ENCODE results near the gene SUPT3H. TPM values are rescaled to one million over a fixed set of nuclear protein-coding genes. Genes with fewer than 3 reads are reported as not detected.

SUPT3H gene
- polyA plus RNA-seq, 1 experiment = 8.7 TPM

GRCh38 chr6:45272626-45273025 lies 105.1 kb downstream of the SUPT3H start:
- TF ChIP-seq CTCF (IDR thresholded peaks at IDR 0.05; ENCODE audit: low read depth, low read length) = no peak
- Histone ChIP-seq H3K9me3 (ENCODE audit: control insufficient read depth, insufficient read depth, low read length) (no peaks in the 10 kb centered on the region), H3K4me3 (ENCODE audit: low read depth, low read length) (no peak overlapping the region), H3K27ac (ENCODE audit: low read depth, low read length) (no peak overlapping the region), H3K27me3 (ENCODE audit: control insufficient read depth, insufficient read depth, low read length) (no peaks in the 10 kb centered on the region)
- ChIA-PET POLR2A (no interaction called here), CTCF (no interaction called here)
- DNase-seq (ENCODE audit: low read depth, low spot score) = no peak

- no peaks in the 10 kb centered on the region for H3K9me3 ChIP-seq (ENCODE audit: control insufficient read depth, insufficient read depth, low read length)
- no peak overlapping the region for H3K27ac ChIP-seq (ENCODE audit: low read depth, low read length)
- no peak for DNase-seq (ENCODE audit: low read depth, low spot score)
- H3K27me3 ChIP-seq (ENCODE audit: control insufficient read depth, insufficient read depth, low read length) = no peaks in the 10 kb centered on the region
- TF ChIP-seq CTCF (IDR thresholded peaks at IDR 0.05; ENCODE audit: low read depth, low read length) = no peak
- ChIA-PET CTCF (no interaction called here), POLR2A (no interaction called here)
- no peak overlapping the region for H3K4me3 ChIP-seq (ENCODE audit: low read depth, low read length)
Observed at GRCh38 chr6:45265246-45265645, 112.5 kb downstream of the SUPT3H start.

- ChIA-PET CTCF (no interaction called here), POLR2A (no interaction called here)
Observed at GRCh38 chr6:45260696-45261095, 117.0 kb downstream of the SUPT3H start.

GRCh38 chr6:45256697-45257695 lies 120.7 kb downstream of the SUPT3H start:
- no peaks in the 10 kb centered on the region for H3K9me3 ChIP-seq (ENCODE audit: control insufficient read depth, insufficient read depth, low read length)

More at GRCh38 chr6:45260696-45261095, 117.0 kb downstream of the SUPT3H start:
- H3K27me3 ChIP-seq (ENCODE audit: control insufficient read depth, insufficient read depth, low read length) = no peaks in the 10 kb centered on the region
- H3K27ac ChIP-seq (ENCODE audit: low read depth, low read length) = no peak overlapping the region
- H3K4me3 ChIP-seq (ENCODE audit: low read depth, low read length) = no peak overlapping the region
- no peaks in the 10 kb centered on the region for H3K9me3 ChIP-seq (ENCODE audit: control insufficient read depth, insufficient read depth, low read length)
- TF ChIP-seq CTCF (IDR thresholded peaks at IDR 0.05; ENCODE audit: low read depth, low read length) = no peak
- no peak for DNase-seq (ENCODE audit: low read depth, low spot score)

More at GRCh38 chr6:45256697-45257695, 120.7 kb downstream of the SUPT3H start:
- TF ChIP-seq CTCF (IDR thresholded peaks at IDR 0.05; ENCODE audit: low read depth, low read length) = no peak
- H3K27ac ChIP-seq (ENCODE audit: low read depth, low read length) = no peak overlapping the region
- no peak for DNase-seq (ENCODE audit: low read depth, low spot score)
- no peak overlapping the region for H3K4me3 ChIP-seq (ENCODE audit: low read depth, low read length)
- POLR2A ChIA-PET = no interaction called here
- H3K27me3 ChIP-seq (ENCODE audit: control insufficient read depth, insufficient read depth, low read length) = no peaks in the 10 kb centered on the region
- CTCF ChIA-PET = no interaction called here

Data from AG04450 (cell line).